Left kidney (tissue), 2 donors: ENCODE measurements around the gene CCN2. TPM values are rescaled to one million over a fixed set of nuclear protein-coding genes. Genes with fewer than 3 reads are reported as not detected.
"Not testable (repeated sequence)": the region's sequence is repeated elsewhere in the genome, so short reads cannot be mapped to it uniquely, and the experiment has no call there.

Experiments
- DNase-seq: peaks from one replicate; pipeline ENCODE4 v3.0.0-alpha.2; 2013
- polyA plus RNA-seq: library from polyadenylated mRNA; unstranded; fragments of 120-200 nt; gene quantifications from one replicate; pipeline ENCODE4 v1.2.1, GENCODE V29; 2013; ENCODE audit not compliant: insufficient read length

The CCN2 gene
- polyA plus RNA-seq, 1 donor = 243 TPM

DNA sequence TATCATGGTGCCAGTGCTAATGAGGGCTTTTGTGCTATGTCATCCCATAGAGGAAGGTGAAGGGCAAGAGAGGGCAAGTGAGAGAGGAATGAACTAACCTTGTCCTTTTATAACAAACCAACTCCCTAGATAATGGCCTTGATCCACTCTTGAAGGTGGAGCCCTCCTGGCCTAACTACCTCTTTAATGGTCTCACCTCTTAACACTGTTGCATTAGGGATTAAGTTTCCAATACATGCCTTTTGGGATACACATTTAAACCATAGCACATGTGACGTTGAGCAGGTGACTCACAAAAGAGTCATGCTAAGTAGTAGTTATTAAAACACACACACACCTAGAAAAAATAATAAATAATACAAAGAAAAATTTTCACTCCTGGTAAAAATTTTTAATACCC lies 36.9 kb downstream of the CCN2 start:
- DNase-seq = no peak

DNA sequence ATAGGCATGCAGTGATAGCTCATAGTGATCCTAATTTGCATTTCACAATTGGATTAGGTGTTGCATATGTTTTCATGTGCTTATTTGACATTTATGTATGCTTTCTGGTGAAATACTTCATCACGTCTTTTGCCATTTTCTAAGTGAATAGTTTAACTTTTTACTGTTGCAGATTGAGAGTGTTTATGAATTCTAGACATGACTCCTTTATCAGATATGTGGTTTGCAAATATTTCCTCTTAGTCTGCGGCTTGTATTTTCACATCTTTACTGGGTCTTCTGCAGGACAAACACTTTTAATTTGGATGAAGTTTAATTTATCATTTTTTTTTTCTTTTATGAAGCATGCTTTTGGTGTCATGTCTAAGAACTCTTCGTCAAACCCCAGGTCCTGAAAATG lies 39.2 kb downstream of the CCN2 start:
- DNase-seq = no peak

DNA sequence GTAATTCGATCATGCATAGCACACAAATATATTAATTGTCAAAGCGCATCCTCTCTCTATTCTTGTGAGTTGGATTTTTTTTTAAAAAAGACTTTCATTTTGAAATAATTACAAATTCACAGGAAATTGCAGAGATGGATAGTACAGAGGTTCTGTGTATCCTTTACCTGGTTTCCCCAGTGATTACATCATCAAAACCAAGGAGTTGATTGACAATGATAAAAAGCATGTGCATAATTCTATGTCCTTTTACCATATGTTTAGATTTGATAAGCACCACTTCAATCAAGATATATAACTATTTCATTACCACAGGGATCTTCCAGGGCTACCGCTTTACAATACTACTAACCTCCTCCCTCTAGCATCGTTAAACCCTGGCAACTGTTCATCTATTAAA lies 40.2 kb downstream of the CCN2 start:
- DNase-seq = no peak

DNA sequence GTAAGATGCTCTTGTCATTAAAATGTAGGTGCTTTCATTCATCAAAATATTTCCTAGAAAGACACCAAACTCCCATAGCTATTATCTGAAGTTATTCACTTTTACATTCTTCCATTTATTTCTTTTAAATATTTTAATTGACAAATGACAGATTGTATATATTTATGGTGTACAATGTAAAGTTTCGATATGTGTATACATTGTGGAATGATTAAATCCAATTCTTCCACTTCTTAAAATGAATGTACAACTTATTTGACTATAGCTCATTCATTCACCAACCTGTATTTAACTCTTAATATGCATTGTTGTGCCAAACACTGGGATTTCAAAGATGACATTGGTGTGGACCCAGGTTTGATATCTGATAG lies 41.0 kb downstream of the CCN2 start:
- DNase-seq = no peak

DNA sequence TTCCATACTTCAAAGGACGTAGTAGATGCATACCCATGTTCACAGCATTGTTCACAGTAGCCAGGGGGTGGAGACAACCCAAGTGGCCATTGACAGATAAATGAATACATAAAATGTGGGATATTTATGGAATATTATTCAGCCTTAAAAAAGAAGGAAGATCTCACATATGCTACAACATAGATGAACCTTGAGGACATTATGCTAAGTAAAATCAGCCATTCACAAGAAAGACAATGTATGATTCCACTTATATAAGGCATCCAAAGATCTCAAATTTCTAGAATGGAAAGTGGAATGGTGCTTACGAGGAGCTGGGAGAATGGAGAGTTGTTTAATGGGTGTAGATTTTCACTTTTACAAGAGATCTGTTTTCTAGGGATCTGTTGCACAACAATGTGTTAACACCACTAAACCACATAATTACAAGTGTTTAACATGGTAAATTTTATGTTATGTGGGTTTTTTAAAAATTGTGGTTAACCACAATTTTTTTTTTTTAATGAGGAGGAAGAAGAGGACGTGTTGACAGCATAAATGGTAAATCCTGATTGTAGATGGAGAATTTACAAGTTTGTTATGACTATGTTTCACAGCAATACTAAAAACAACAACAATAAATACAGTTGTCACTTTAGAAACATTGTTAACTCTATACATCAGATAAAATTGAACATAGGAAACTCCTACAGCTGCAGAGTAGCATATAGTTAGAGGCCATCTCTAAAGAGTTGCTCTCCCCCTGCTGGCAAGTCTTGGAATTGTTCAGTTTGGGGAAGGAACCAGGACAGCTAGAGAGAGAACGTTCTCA lies 41.6 kb downstream of the CCN2 start:
- peak; percentile 84 for DNase-seq

DNA sequence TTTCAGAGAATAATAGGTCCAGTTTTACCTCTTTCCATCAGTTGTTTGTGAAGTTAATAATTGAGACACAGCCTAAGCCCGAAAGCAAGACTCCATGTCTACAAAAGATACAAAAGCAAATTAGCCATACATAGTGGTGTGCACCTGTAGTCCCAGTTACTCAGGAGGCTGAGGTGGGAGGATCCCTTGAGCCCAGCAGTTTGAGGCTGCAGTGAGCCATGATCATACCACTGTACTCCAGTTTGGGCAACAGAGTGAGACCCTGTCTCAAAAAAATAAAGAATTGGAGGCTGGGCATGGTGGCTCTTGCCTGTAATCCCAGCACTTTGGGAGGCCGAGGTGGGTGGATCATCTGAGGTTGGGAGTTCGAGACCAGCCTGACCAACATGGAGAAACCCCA lies 42.4 kb downstream of the CCN2 start:
- DNase-seq = not testable (repeated sequence)

DNA sequence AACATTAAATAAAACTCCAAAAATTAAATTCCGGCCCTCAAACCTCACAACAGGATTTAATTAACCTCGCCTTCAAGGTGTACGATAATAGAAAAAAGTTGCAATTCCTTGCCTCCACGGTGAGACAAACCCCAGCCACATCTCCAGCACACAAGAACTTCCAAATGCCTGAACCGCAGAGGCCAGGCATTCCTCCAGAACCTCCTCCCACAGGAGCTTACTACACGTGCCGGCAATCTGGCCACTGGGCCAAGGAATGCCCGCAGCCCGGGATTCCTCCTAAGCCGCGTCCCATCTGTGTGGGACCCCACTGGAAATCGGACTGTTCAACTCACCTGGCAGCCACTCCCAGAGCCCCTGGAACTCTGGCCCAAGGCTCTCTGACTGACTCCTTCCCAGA lies 47.4 kb downstream of the CCN2 start:
- DNase-seq = not testable (repeated sequence)

DNA sequence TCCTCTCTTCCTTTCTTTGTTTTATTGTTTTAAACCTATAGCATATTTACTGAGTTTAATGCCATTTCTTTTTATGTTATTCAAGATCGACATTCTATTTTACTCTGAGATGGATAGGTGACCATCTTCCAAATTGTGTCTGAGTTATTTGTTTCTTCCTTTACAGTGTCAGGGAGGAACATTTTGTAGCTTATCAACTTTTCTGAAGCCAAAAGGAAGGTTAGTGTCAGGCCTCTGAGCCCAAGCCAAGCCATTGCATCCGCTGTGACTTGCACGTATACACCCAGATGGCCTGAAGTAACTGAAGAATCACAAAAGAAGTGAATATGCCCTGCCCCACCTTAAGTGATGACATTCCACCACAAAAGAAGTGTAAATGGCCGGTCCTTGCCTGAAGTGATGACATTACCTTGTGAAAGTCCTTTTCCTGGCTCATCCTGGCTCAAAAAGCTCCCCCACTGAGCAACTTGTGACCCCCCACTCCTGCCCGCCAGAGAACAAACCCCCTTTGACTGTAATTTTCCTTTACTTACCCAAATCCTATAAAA lies 49.8 kb downstream of the CCN2 start:
- not testable (repeated sequence) for DNase-seq

DNA sequence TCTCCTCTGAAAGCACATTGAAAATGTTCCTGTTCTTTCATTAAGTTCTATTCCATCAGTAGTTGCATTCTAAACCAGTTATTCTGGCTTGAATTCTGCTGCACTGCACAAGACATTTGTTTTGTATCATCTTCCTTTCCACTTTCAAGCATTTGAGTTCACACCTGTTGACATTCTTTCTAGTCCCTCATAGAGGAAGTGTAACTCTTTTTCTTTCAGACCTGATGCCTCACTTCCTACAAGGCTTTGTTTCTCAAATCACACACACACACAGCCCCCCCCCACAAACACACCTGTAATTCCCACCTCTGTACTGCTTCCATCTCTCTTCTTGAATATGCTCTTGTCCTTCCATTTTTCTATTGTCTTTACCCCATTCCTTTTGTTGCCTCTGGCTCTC lies 50.9 kb downstream of the CCN2 start:
- DNase-seq = no peak

DNA sequence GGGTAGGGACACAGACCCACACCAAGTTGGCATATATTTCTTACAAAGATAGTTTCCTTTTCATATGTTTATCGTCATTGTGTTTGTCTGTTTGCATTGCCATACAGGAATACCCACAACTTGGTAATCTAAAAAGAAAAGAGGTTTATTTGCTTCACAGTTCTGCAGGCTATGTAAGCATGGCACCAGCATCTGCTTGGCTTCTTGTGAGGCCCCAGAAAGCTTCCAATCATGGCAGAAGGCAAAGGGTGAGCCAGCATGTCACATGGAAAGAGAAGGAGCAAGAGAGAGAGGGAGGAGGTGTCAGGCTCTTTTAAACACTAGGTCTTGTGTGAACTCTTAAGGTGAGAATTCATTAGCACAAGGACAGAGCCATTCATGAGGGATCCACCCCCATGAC lies 52.5 kb downstream of the CCN2 start:
- no peak for DNase-seq

Other genes with a start within 250 kb of the CCN2 start
- 0.32 TPM for gene OR2A4, start 250.0 kb downstream of the CCN2 start, polyA plus RNA-seq
- 0.55 TPM for gene CTAGE9, start 240.4 kb downstream of the CCN2 start, polyA plus RNA-seq
- gene ENPP1, start 143.4 kb downstream of the CCN2 start, polyA plus RNA-seq = 25.9 TPM